ENCODE results near the gene HOXD9.

The HOXD9 gene

DNA sequence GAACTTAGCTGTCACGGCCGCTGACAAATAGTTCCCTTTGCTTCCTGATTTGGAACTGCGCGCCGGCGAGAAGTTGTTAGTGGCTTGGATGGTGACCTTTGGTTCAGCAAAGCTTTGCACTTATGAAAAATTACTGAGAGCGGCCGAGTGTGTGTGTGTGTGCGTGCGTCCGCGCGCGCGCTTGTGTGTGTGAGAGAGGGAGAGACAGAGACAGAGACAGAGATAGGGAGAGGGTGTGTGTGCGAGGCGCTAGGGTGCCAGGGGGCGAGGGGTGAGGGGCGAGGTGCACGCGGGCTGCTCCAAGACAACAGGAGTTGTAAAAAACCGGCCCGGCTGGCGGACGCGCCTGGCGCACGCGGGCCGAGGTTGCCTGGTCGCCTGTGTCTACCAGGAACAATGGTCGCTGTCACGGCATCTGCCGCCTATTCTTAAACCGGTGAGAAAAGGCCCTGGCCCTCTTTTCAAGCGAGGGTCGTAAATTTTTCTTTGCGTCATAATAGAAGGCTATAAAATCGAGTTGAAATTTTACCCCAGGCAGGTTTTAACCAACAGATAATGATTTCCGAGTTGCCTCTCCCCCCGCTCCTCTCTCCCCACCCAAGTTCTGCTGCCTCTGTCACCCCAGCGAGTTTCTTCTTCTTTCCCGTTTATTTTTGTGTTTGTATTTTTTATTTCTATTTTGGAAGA lies 35.1 kb downstream of the HOXD9 start:
- DNase-seq, result no peak

DNA sequence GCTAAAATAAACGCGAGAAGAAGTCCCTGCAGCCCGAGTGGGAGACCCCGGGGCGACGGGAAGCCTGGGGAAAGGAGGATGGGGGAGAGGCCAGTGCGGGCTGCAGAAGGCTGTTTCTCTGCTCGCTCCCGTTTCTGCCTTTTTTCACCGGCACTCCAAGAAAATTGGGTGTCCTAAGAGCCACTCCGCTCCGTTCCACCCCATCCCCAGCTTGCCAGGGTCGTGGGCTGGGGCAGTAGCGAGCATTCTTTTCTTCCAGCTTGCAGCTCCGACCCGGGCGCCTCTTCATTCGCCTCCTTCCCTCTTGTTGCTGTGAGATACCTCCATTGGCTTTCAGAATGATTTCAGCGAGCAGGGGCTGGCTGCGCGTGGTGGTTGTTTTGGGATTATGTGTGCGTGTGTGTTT lies 35.7 kb downstream of the HOXD9 start:
- DNase-seq, result no peak

- DNase-seq, result no peak
These were observed 36.5 kb downstream of the HOXD9 start for GRCh38 chr2:176158855-176159662.

GRCh38 chr2:176159663-176160250 lies 37.2 kb downstream of the HOXD9 start:
- DNase-seq, result no peak

DNA sequence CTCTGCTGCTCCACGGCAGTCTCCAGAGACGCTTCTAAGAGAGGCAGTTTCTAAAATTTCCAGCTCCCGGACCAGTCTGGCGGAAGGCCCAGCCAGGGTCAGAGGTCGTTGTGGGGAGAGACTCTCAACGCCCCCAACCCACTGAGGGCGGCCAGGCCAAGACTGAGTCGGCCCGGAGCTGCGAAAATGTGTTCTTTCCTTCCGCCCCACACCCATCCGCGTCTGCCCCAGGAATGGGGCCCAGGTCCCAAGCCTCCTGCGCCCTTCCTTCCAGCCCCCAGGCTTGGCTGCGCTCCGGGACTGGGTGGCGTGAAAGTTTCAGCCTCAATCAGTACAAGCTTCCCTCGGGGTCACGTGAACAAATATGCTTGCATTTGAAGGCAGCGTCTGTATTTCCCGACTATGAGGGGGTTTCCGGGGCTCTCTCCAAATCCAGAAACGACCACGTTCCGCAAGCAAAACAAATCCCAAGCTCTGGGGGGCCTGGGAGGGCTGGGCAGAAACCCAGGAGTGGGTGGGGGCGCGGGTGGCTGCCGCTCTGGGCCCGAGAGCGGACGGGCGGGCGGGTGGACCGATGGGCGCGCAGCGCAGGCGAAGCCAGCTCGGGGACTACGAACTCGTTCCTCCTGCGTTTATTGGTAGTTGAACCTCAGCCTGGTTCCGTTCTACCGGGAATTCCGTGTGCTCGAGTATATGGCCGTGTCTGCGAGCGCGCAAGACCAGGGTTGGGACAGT lies 37.9 kb downstream of the HOXD9 start:
- DNase-seq, result no peak

- no peak for DNase-seq
These were observed 38.7 kb downstream of the HOXD9 start for GRCh38 chr2:176160986-176161824.

- no peak for DNase-seq
These were observed 39.5 kb downstream of the HOXD9 start for GRCh38 chr2:176161825-176162626.

DNA sequence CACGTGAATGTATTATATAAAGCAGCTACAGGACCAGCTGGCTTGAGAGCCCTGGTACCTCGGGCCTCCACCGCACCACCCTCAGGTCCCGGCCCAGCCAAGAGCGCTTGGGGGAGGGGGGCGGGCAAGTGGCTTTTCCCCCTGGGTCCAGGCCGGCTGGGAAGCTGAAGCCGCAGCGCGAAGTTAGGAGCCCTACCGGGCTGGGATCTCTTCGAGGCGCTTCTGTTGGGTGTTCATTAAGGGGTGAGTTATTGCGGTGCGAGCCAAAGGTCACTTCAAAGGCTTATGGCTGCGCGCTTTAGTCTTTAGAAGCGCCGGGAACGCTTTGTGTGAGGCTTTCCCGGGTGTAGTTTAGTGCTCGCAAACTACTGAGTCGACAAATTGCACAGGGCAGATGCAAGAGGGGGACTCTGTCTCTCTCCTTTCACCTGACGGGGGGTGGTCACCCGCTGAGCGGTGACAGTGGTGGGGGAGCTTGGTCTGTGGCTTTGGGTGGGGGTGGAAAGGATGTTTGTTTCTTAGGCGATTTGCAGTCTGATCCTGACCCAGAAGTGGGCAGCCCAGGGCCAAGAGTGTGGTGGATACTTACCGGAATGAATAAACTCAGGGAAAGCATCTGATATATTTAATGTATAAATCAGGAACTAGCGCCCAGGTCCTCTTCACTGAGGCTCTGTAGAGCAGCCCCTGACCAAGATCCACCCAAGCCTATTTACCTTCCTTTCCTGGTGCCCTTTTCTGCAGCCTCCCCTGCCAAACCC lies 40.6 kb downstream of the HOXD9 start:
- no peak for DNase-seq

DNA sequence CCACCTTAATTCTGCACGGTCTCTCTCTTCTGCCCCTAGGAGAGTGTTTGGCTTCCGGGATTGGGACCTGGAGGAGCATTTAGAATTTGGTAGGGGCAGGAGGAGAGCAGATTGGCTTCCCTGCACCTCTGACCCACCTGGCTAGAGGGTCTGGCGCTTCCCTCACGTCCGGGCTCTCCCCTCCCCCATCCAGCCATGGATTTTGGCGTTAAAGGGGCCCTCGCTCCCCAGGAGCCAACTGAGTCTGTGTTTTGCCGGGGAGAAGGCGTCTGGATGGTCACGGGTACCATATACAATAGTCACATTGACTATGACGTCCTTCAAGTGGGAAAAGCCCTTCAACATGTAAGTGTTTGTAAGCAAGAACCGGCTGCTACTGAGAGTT lies 41.1 kb downstream of the HOXD9 start:
- no peak for DNase-seq

DNA sequence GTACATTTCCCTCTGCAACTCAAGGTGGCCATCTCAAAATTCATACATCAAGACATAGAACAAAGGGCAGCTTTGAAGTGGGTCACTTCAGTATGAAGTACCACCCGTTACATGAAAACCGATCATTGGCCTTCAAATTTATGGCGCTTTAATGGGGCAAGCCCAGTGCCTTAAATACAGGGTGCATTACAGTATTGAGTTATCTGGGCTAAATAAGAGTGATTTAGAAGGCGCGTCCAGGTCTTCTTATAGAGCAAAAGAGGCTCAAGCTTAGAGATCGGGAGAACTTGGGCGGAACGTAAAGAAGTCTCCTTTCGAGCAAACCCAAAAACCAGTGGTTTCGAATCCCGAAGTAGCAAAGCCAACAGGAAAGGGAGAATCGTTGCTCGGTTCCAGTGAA lies 41.7 kb downstream of the HOXD9 start:
- no peak for DNase-seq

GRCh38 chr2:176164611-176165369 lies 42.3 kb downstream of the HOXD9 start:
- DNase-seq, result no peak

DNA sequence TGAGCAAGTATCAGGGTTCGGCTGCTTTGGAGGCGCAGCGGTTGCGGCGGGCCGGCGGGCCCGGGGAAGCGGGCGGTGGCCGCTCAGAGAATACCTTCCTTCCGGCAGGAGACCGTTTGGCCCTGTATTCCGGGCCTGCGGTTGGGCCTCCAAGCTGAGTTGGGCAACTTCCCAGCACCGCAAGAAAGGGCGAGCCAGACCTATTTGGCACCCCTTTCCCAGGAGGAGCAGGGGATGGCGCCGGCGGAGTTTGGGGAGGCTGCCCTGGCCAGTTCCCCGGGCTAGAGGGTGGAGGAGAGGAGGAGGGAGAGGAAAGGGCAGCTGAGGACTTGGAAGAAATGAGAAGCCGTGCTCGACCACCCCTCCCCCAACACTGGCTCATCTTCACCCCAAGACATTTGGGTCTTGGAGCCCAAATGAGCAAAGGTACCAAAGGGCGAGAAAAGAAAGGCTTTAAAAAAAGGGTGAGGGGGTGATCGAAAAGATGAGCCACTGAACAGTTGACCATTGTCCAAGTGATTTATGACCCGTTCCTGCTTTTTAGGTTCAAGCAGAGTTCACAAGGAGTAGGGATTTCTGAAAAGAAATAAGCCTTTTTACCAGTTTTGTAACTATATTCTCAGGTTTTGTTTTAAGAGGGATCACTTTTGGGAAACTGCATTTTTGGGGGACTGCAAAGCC lies 43.0 kb downstream of the HOXD9 start:
- no peak for DNase-seq

DNA sequence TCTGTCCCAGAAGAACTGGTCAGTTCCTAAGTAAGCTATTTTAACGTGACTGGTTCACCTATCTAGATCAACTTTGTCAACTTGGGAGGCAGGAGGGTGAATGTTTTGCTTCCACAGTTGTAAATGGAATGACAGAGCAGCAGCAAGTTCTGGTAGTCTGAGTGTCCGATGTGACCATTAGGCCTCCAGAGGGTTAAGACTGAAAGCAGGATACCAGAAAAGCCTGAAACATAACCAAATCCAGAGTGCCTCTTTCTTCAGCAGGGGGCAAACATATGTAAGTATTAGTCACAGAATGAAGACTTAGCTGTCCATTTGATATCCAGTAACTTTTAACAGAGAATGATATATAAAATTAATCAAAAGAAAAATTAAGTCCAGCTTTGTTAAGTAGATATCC lies 43.8 kb downstream of the HOXD9 start:
- DNase-seq, result no peak

GRCh38 chr2:176167398-176167797 lies 44.9 kb downstream of the HOXD9 start:
- DNase-seq, result no peak

DNA sequence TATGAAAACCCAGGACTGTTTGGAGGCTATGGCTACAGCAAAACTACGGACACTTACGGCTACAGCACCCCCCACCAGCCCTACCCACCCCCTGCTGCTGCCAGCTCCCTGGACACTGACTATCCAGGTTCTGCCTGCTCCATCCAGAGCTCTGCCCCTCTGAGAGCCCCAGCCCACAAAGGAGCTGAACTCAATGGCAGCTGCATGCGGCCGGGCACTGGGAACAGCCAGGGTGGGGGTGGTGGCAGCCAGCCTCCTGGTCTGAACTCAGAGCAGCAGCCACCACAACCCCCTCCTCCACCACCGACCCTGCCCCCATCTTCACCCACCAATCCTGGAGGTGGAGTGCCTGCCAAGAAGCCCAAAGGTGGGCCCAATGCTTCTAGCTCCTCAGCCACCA lies 46.7 kb downstream of the HOXD9 start:
- DNase-seq, result no peak

DNA sequence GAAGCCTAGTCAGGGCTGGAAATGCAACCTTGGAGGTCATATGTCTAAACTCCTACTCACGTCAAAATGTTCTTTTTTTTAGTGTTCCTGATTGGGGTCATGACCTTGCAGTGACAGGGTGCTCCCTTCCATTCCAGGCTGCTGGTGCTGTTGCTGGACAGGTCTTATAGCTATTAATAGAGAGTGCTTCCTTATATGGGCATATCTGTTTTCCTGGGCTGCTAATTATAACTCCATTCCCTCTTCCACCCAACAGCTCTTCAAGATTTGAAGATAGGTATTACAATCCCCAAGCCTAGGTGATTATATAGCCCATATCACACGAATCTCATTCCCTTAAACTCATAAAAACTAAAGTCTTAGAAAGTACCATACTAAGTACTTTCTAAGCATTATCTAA lies 47.2 kb downstream of the HOXD9 start:
- no peak for DNase-seq

GRCh38 chr2:176170602-176171305 lies 48.2 kb downstream of the HOXD9 start:
- no peak for DNase-seq

- no peak for DNase-seq
These were observed 49.0 kb downstream of the HOXD9 start for GRCh38 chr2:176171351-176172006.

Measured in CD4-positive, alpha-beta T cell treated with Interleukin-1 beta for 1 hour (primary cell).